Effector memory CD4-positive, alpha-beta T cell (primary cell): Measurements from ENCODE around the gene DAO.

Experiments
- DNase-seq, 3 donors: peaks; one replicate each; pipeline ENCODE4 v3.0.0-alpha.2; 2020
- H3K27ac ChIP-seq: 2 replicates; pipeline ENCODE4 v1.7.0; 2013; ENCODE audit warnings: mild to moderate bottlenecking, low read length, moderate library complexity; ENCODE audit not compliant: insufficient read depth, poor library complexity, severe bottlenecking
- H3K27me3 ChIP-seq: replicated peaks from 2 replicates; pipeline ENCODE4 v1.7.0; 2013; ENCODE audit warnings: mild to moderate bottlenecking, low read length; ENCODE audit not compliant: insufficient read depth, control insufficient read depth, poor library complexity, severe bottlenecking
- H3K36me3 ChIP-seq: 2 replicates; pipeline ENCODE4 v1.7.0; 2013; ENCODE audit warnings: mild to moderate bottlenecking, low read length, moderate library complexity; ENCODE audit not compliant: control insufficient read depth, insufficient read depth
- H3K4me1 ChIP-seq: 2 replicates; pipeline ENCODE4 v1.7.0; 2013; ENCODE audit warnings: low read length, mild to moderate bottlenecking; ENCODE audit not compliant: control insufficient read depth, insufficient read depth, poor library complexity, severe bottlenecking
- H3K4me3 ChIP-seq: 2 replicates; pipeline ENCODE4 v1.7.0; 2013; ENCODE audit warnings: low read length, low read depth, mild to moderate bottlenecking; ENCODE audit not compliant: insufficient read depth, poor library complexity, severe bottlenecking
- H3K9me3 ChIP-seq: 2 replicates; pipeline ENCODE4 v1.7.0; 2013; ENCODE audit warnings: mild to moderate bottlenecking, low read length, moderate library complexity; ENCODE audit not compliant: control insufficient read depth

Gene DAO

GRCh38 chr12:108847705-108848104, 32.2 kb upstream of the DAO start:
- Histone ChIP-seq H3K4me3 (no peak overlapping the region), H3K27me3 (no peaks in the 10 kb centered on the region), H3K27ac (no peak overlapping the region), H3K4me1 (no peaks in the 10 kb centered on the region), H3K9me3 (no peaks in the 10 kb centered on the region), H3K36me3 (peaks cover 26% of the 10 kb centered on the region)
- no peak for DNase-seq

- no peaks in the 10 kb centered on the region for H3K27me3 ChIP-seq
- H3K27ac ChIP-seq, result no peak overlapping the region
- peaks cover 26% of the 10 kb centered on the region for H3K36me3 ChIP-seq
- H3K9me3 ChIP-seq, result no peaks in the 10 kb centered on the region
- no peaks in the 10 kb centered on the region for H3K4me1 ChIP-seq
- H3K4me3 ChIP-seq, result no peak overlapping the region
- DNase-seq, result no peak
Observed at GRCh38 chr12:108849660-108850059, 30.2 kb upstream of the DAO start.

- peaks cover 4% of the 10 kb centered on the region for H3K4me1 ChIP-seq
- H3K27ac ChIP-seq, result no peak overlapping the region
Observed at GRCh38 chr12:108850854-108851573, 28.9 kb upstream of the DAO start.

GRCh38 chr12:108852674-108853309, 27.1 kb upstream of the DAO start:
- Histone ChIP-seq H3K4me1 (peaks cover 13% of the 10 kb centered on the region), H3K27ac (no peak overlapping the region), H3K9me3 (no peaks in the 10 kb centered on the region), H3K36me3 (peaks cover 12% of the 10 kb centered on the region), H3K4me3 (no peak overlapping the region), H3K27me3 (no peaks in the 10 kb centered on the region)
- no peak for DNase-seq

More at GRCh38 chr12:108850854-108851573, 28.9 kb upstream of the DAO start:
- DNase-seq, result no peak
- H3K27me3 ChIP-seq, result no peaks in the 10 kb centered on the region
- H3K4me3 ChIP-seq, result no peak overlapping the region
- H3K36me3 ChIP-seq, result peaks cover 26% of the 10 kb centered on the region
- no peaks in the 10 kb centered on the region for H3K9me3 ChIP-seq

GRCh38 chr12:108853426-108853825, 26.5 kb upstream of the DAO start:
- H3K4me3 ChIP-seq, result no peak overlapping the region
- no peaks in the 10 kb centered on the region for H3K9me3 ChIP-seq
- H3K36me3 ChIP-seq, result peaks cover 6% of the 10 kb centered on the region
- H3K4me1 ChIP-seq, result peaks cover 16% of the 10 kb centered on the region
- no peak for DNase-seq
- no peak overlapping the region for H3K27ac ChIP-seq
- H3K27me3 ChIP-seq, result no peaks in the 10 kb centered on the region

- Histone ChIP-seq H3K9me3 (no peaks in the 10 kb centered on the region), H3K27ac (no peak overlapping the region), H3K4me3 (no peak overlapping the region), H3K27me3 (no peaks in the 10 kb centered on the region), H3K4me1 (peaks cover 22% of the 10 kb centered on the region), H3K36me3 (no peaks in the 10 kb centered on the region)
- no peak for DNase-seq
Observed at GRCh38 chr12:108853981-108854446, 25.9 kb upstream of the DAO start.

GRCh38 chr12:108854451-108855283, 25.2 kb upstream of the DAO start:
- no peaks in the 10 kb centered on the region for H3K27me3 ChIP-seq
- H3K4me3 ChIP-seq, result no peak overlapping the region
- H3K4me1 ChIP-seq, result peaks cover 24% of the 10 kb centered on the region
- H3K27ac ChIP-seq, result no peak overlapping the region
- no peaks in the 10 kb centered on the region for H3K9me3 ChIP-seq
- no peaks in the 10 kb centered on the region for H3K36me3 ChIP-seq
- DNase-seq, result no peak

- no peaks in the 10 kb centered on the region for H3K9me3 ChIP-seq
- no peak overlapping the region for H3K4me3 ChIP-seq
- DNase-seq, result no peak
- no peaks in the 10 kb centered on the region for H3K27me3 ChIP-seq
- H3K4me1 ChIP-seq, result peaks cover 24% of the 10 kb centered on the region
- H3K36me3 ChIP-seq, result no peaks in the 10 kb centered on the region
- no peak overlapping the region for H3K27ac ChIP-seq
Observed at GRCh38 chr12:108855284-108856169, 24.4 kb upstream of the DAO start.

GRCh38 chr12:108856170-108856427, 23.8 kb upstream of the DAO start:
- no peak for DNase-seq
- H3K27me3 ChIP-seq, result no peaks in the 10 kb centered on the region
- H3K36me3 ChIP-seq, result no peaks in the 10 kb centered on the region
- H3K27ac ChIP-seq, result peak overlapping the region; percentile 48
- no peaks in the 10 kb centered on the region for H3K9me3 ChIP-seq
- no peak overlapping the region for H3K4me3 ChIP-seq
- H3K4me1 ChIP-seq, result peaks cover 24% of the 10 kb centered on the region
